GM18907 (cell line): ENCODE data around the gene BRINP2.
A peak's percentile ranks its signal among the peaks of the same experiment; 100 is the strongest.

Source experiments
- ATAC-seq: cut with Tn5 transposase; IDR thresholded peaks from one replicate; pipeline ENCODE4 v1.9.1; 2021; ENCODE audit warnings: mild to moderate bottlenecking, moderate library complexity; ENCODE audit not compliant: unreplicated experiment

Gene BRINP2

DNA sequence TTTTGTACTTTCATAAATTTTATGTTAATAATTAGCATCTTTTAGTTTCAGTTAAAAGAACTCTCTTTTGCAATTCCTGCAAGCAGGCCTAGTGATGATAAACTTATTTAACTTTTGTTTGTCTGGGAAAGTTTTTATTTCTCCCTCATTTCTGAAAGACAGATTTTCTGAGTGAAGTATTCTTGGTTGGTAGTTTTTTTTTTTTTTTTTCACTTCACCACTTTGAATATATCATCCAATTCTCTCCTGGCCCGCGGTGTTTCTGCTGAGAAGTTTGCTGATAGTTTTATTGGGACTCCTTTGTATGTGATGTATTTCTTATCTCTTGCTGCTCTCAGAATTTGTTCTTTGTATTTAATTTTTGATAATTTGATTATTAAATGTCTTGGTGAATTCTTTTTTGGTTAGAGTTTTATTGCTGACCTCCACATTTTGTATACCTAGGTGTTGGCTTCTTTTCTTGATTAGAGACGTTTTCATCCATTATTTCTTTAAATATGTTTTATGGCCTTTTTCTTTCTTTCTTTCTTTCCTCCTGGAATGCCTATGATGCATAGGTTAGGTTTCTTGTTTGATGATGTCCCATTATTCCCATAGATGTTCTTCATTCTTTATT, 45.9 kb downstream of the BRINP2 start:
- ATAC-seq, result no peak

DNA sequence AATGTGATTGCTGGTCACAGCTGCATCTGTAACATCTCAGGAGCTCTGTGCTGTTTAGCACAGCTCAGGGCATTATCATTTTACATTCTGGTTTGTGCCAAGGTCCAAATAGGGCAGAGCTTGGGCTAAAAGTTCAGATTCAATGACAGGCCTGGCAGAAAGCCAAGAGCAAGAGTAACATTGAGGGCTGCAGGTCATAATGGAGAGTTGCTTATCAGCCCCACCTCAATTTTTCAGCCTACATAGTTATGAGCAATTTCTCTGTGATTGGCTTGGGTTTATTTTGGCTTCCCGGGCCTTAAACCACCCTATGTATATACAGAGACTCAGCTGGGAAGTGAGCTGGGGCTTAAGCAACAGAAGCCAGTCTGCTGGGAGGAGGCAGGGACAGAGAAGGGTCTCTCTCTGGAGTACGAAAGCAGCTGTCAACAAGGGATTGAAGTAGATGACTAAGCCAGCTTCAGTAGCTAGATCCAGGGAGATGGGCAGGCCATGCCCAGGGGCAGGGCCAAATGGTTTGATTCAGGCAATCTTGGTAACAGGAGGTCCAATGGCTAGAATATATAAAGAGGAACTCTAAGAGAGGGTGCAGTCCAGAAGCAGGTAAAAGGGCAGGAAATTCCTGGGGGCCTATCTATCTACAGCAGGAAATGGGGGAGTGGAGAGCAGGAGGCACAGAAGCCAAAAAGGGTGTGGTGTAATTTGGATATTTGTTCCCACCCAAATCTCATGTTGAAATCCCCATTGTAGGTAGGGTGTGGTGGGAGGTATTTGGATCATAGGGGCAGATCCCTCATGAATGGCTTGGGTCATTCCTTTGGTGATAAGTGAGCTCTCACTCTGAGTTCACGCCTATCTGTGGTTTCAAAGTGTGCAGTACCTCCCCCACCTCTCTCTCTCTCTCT, 49.0 kb downstream of the BRINP2 start:
- no peak for ATAC-seq

DNA sequence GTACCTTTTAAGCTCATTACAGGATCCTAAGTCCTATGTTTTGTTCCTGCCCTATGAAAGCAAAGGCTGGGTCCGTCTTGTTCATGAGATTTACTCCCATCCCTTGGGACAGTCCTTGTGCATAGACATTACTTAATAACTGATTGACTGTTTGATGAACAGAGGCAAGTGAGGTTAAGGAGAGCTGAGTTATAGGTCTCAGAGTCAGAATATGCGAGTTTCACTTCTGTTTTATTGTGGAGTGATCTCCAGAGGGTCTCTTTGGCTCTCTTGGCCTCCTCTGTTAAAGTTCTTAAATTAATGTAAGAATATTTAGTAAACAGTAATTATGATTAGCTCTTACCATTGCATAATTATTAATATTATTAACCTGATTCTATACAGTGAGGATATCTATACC, 52.6 kb downstream of the BRINP2 start:
- no peak for ATAC-seq

GRCh38 chr1:177227978-177228692, 57.4 kb downstream of the BRINP2 start:
- ATAC-seq, result no peak

DNA sequence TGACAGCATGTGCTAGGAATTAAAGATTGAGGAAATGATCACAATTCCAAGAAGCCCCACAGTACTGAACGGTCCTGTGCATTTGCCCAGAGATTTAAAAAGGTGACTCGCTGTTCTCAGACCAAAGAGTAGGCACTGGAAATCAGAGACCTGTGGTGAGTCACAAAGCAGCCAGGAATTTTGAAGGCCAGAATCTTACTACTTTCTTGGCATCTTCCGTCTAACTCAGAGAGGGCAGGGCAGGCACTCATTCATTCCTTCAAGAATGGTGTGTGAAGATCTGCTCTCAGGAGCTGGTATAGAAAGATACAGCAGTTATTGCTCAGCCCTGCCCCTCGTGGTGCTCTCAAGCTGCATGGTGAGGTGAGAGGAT, 57.9 kb downstream of the BRINP2 start:
- no peak for ATAC-seq

GRCh38 chr1:177229781-177230180, 59.0 kb downstream of the BRINP2 start:
- no peak for ATAC-seq

- ATAC-seq, result no peak
Measured at GRCh38 chr1:177230228-177231016, 59.7 kb downstream of the BRINP2 start.

DNA sequence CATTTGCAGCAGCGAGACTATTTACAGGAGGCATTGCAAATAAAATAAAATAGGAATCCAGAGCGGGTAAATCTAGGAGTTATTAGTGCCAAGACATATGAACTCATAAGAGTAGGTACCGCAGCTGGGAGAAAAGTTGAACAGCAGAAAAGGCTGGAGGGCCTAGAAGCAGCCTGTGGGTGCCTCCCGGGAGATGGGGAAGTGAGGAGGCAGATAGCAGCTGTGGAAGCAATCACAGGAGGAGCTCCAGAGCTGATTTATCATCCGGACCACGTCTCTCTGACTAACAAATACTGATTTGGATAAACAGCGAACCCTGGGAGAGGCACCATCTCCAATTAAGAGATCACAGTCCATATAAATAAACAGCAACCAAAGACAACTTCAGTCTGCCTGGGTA, 64.6 kb downstream of the BRINP2 start:
- ATAC-seq, result no peak

DNA sequence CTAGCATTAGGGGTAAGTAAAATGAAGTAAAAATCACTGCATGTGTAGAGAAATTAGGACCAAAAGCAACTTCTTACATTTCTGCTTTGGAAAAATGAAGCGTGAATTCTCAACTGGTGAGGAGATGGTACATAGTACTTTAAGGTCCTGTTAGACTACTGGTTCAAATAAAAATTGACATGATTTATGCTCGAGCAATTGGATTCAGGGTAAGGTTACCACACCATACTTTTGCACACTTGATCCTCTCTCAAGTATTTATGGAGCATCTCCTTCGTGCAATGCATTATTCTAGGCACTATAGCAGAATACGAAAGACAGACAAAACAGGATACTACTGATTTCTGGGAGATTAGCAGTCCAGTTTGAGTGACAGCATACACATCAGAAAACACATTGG, 66.2 kb downstream of the BRINP2 start:
- ATAC-seq, result no peak

GRCh38 chr1:177238967-177239366, 68.2 kb downstream of the BRINP2 start:
- no peak for ATAC-seq

- ATAC-seq, result no peak
Measured at GRCh38 chr1:177239792-177240191, 69.0 kb downstream of the BRINP2 start.

DNA sequence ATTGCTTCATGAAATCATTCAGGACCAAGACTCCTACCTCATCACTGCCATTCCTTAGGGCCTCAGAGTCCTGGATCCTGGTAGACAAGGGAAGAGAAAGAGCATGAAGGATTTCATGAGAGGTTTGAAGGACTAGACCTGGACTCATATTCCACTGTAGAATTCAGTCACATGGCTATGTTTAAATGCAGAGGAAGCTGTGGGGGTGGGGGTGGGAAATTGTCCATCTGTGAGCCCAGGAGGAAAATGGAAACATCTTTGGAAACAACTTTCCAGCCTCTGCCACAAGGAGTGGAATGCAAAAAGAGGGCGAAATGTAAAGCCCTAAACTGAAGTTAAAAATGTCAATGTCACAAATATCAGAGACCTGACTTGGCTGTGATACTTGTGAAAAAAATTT, 73.0 kb downstream of the BRINP2 start:
- ATAC-seq, result no peak

DNA sequence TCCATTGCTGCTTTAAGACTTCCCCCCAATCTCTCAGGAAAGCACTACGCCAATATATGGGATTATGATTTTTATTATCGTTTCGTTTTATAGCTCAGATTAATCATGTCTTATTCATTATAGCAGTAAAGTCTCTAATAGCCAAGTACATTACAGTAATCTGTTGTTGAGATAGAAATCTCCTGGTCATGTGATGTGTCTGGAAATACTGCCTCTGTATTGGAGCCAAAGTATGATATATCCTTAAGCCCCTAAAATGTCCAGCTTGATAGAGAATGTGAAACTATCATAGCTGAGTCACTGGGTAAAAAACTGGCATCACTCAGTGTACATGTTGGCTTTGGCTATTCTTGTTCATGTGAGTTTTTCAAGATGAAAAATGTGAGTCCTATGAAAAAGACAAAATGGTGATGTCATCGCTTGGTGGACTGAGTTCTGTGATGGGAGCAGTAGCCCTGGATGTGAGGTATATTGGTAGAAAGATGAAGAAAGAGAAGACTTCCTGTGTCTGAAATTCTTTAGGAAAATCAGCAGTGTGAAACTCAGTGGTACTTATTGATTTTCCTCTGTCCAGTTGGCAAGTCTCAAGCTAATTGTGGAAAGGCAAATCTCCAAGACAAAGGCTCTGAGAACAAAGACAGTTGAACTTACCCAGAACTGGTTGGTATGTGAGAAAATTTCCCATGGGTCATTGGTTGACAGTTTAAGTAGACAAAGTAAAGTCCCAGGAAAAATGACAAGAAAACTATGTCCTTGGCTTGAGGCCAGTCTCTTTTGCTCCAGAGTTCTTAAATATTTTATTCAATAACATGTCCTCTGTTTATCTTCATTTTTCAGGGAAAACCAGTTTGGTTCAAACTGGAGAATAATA, 76.2 kb downstream of the BRINP2 start:
- no peak for ATAC-seq

DNA sequence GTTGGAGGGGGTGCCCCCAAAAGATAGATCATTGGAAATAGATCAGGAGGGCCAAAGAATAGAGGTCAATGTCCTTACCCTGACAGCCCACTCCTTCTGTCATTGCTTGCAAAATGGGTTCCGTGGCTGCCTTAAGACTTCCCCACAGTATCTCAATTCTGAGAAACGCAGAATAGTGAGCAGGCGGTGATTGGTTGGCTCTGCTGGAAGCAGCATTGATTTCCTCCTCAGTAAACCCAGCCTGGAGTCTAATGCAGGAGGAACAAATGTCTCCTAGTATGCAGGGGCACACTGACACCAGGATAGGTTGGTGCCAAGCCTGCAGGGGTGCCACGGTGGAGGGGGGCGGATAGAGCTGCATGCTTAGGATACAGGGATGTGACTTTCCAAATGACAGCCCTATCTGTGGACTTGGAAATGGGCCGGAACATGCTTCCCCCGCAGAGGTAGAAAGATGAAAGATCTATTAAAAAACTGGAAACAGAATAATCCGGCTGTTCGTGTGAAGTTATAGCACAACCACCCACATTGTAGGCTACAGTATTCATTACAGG, 76.9 kb downstream of the BRINP2 start:
- ATAC-seq, result no peak

- ATAC-seq, result no peak
Measured at GRCh38 chr1:177248258-177248657, 77.5 kb downstream of the BRINP2 start.

DNA sequence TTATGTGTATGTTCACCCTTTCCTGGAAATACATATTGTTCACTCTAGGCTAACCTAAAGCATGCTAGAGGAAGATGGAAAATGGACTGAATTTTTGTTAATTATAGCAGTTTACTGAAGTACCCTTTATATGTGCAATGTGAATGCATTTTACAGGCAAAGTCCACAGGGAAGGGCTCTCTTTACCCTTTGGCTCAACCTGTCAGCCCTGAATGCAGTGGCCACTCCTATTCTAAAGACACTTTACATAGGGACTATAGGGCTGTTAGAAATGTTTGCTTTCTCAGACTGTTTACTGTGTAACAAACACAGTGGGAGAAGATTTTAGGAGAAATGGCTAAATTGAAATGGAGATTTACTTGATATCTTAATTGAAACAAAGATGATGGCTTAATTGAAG, 78.5 kb downstream of the BRINP2 start:
- no peak for ATAC-seq

DNA sequence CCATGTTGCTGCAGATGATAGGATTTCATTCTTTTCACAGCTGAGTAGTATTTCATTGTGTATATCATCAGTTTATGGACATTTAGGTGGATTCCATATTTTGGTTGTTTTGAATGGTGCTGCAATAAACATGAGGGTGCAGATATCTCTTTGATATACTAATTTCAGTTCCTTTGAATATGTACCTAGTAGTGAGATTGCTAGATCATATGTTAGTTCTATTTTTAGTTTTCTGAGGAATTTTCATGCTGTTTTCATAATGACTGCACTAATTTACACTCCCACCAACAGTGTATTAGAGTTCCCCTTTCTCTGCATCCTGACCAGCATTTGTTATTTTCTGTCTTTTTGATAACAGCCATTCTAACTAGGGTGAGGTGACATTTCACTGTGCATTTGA, 82.1 kb downstream of the BRINP2 start:
- no peak for ATAC-seq

DNA sequence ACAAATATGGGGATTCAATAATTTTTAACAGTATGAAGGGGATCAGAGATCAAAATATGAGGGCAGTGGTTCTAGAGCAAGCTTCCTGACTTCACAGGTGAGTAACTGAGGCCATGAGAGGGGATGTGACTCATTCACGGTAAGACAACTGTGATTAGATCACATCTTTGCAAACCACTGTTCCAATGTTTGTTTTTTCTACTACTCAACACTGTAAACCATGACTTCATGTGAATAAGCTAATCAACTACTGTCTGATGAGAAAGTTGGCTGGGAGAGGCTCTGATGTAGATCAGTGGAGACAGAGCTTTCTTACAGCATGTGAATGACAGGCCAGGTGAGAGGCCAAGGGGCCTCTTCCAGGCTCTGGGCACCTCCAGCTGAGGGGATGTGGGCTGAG, 84.7 kb downstream of the BRINP2 start:
- ATAC-seq, result no peak

- peak; percentile 57 for ATAC-seq
Measured at GRCh38 chr1:177256153-177257075, 85.7 kb downstream of the BRINP2 start.
